ENCODE data around the gene SLBP.

GRCh38 chr4:1712216-1713002, at the start of gene SLBP:
- TF ChIP-seq CTCF (IDR thresholded peaks at IDR 0.05), result no peak
- TF ChIP-seq POLR2AphosphoS5 (IDR thresholded peaks at IDR 0.05; ENCODE audit: low read depth, low read length), result peak; percentile 75
- peak; percentile 63; the same call in 1 of the 2 replicates for TF ChIP-seq TCF7L2 (IDR thresholded peaks at IDR 0.05; ENCODE audit: low read depth, low read length)
